Measurements from ENCODE around the gene ARHGEF11. TPM values are rescaled to one million over a fixed set of nuclear protein-coding genes. Genes with fewer than 3 reads are reported as not detected.

Gene ARHGEF11
- total RNA-seq, 1 experiment from 2014 or later, result 45.5 TPM

DNA sequence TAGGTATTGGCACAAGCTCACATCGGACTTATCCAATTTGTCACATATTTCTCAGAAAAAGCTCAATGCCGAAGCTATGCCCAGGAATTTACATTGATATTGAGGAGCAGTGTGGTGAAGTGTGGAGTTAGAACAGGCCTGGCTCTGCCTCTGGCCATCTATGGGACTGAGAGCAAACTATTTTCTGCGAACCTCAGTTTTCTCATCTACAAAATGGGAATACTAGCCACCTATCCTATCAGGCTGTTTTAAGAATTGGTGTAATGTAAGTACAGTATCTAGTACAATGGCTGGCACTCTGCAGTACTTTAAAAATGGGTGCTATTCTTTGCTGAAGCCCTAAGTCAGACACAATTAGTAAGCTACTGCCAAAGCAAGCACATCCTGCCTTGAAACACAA lies 47.2 kb downstream of the ARHGEF11 start:
- peaks cover 35% of the 10 kb centered on the region for H3K4me1 ChIP-seq
- DNase-seq, result no peak
- H3K4me3 ChIP-seq (ENCODE audit: low read depth, low read length), result no peak overlapping the region
- H3K27me3 ChIP-seq (replicated peaks; ENCODE audit: control insufficient read depth, insufficient read depth, low read length), result no peaks in the 10 kb centered on the region
- no peak overlapping the region for H3K4me3 Mint-ChIP-seq (ENCODE audit: unreplicated experiment)
- intact Hi-C loops (cut with micrococcal nuclease; ENCODE audit: unreplicated experiment), result loop anchor here (10.0 kb wide), 1 partner anchor 76 kb away; no protein-coding TSS in a partner anchor
- no TSS peak for BruUV-seq (replicated peaks)
- TF ChIP-seq CTCF (IDR thresholded peaks at IDR 0.05; ENCODE audit: insufficient read depth in 1 of 2, low read depth in 1 of 2, low read length in 1 of 2, severe bottlenecking in 1 of 2, unreplicated experiment in 1 of 2), result no peak
- H3K27ac Mint-ChIP-seq (ENCODE audit: unreplicated experiment), result no peak overlapping the region
- CTCF ChIA-PET, result no interaction called here
- H3K9me3 Mint-ChIP-seq (ENCODE audit: unreplicated experiment), result no peaks in the 10 kb centered on the region
- H3K9me3 ChIP-seq, result no peaks in the 10 kb centered on the region
- peaks cover 44% of the 10 kb centered on the region for H3K4me1 Mint-ChIP-seq (ENCODE audit: low read depth, unreplicated experiment)
- POLR2A ChIA-PET, result no interaction called here
- no peaks in the 10 kb centered on the region for H3K27me3 Mint-ChIP-seq (ENCODE audit: insufficient read depth, unreplicated experiment)
- no peaks in the 10 kb centered on the region for H3K36me3 ChIP-seq (ENCODE audit: control insufficient read depth, insufficient read depth, low read length)
- peaks cover 5% of the 10 kb centered on the region for H3K36me3 Mint-ChIP-seq (ENCODE audit: insufficient read depth, unreplicated experiment)

GRCh38 chr1:156995412-156995811 lies 50.1 kb downstream of the ARHGEF11 start:
- ChIA-PET CTCF (interaction anchor here (1.2 kb wide), 1 partner anchor 47 kb away, joined by 4 read pairs; no protein-coding TSS in a partner anchor), POLR2A (interaction anchor here (0.6 to 1.1 kb wide), 2 partner anchors 32 to 48 kb away, joined by 3 read pairs; no protein-coding TSS in a partner anchor)
- Mint-ChIP-seq H3K4me1 (ENCODE audit: low read depth, unreplicated experiment) (peaks cover 45% of the 10 kb centered on the region), H3K4me3 (ENCODE audit: unreplicated experiment) (no peak overlapping the region), H3K9me3 (ENCODE audit: unreplicated experiment) (no peaks in the 10 kb centered on the region), H3K27ac (ENCODE audit: unreplicated experiment) (peak overlapping the region; percentile 19), H3K27me3 (ENCODE audit: insufficient read depth, unreplicated experiment) (no peaks in the 10 kb centered on the region), H3K36me3 (ENCODE audit: insufficient read depth, unreplicated experiment) (peaks cover 11% of the 10 kb centered on the region)
- no peak for TF ChIP-seq CTCF (IDR thresholded peaks at IDR 0.05; ENCODE audit: insufficient read depth in 1 of 2, low read depth in 1 of 2, low read length in 1 of 2, severe bottlenecking in 1 of 2, unreplicated experiment in 1 of 2)
- no TSS peak for BruUV-seq (replicated peaks)
- H3K36me3 ChIP-seq (ENCODE audit: control insufficient read depth, insufficient read depth, low read length), result no peaks in the 10 kb centered on the region
- no peaks in the 10 kb centered on the region for H3K9me3 ChIP-seq
- no peaks in the 10 kb centered on the region for H3K27me3 ChIP-seq (replicated peaks; ENCODE audit: control insufficient read depth, insufficient read depth, low read length)
- no peak for DNase-seq
- peaks cover 47% of the 10 kb centered on the region for H3K4me1 ChIP-seq
- no peak overlapping the region for H3K4me3 ChIP-seq (ENCODE audit: low read depth, low read length)
- intact Hi-C loops (cut with micrococcal nuclease; ENCODE audit: unreplicated experiment), result loop anchor here (10.0 kb wide), 1 partner anchor 79 kb away; no protein-coding TSS in a partner anchor

- Mint-ChIP-seq H3K27me3 (ENCODE audit: insufficient read depth, unreplicated experiment) (no peaks in the 10 kb centered on the region), H3K27ac (ENCODE audit: unreplicated experiment) (no peak overlapping the region), H3K4me3 (ENCODE audit: unreplicated experiment) (peak overlapping the region; percentile 8), H3K36me3 (ENCODE audit: insufficient read depth, unreplicated experiment) (peaks cover 11% of the 10 kb centered on the region), H3K4me1 (ENCODE audit: low read depth, unreplicated experiment) (peaks cover 45% of the 10 kb centered on the region), H3K9me3 (ENCODE audit: unreplicated experiment) (no peaks in the 10 kb centered on the region)
- intact Hi-C loops (cut with micrococcal nuclease; ENCODE audit: unreplicated experiment), result loop anchor here (10.0 kb wide), 1 partner anchor 81 kb away; no protein-coding TSS in a partner anchor
- Histone ChIP-seq H3K4me1 (peaks cover 47% of the 10 kb centered on the region), H3K9me3 (no peaks in the 10 kb centered on the region), H3K36me3 (ENCODE audit: control insufficient read depth, insufficient read depth, low read length) (no peaks in the 10 kb centered on the region), H3K4me3 (ENCODE audit: low read depth, low read length) (no peak overlapping the region), H3K27me3 (replicated peaks; ENCODE audit: control insufficient read depth, insufficient read depth, low read length) (no peaks in the 10 kb centered on the region)
- DNase-seq, result peak in 1 of 2 experiments; percentile 10
- no TSS peak for BruUV-seq (replicated peaks)
- ChIA-PET POLR2A (no interaction called here), CTCF (interaction anchor here (0.6 to 1.3 kb wide), 4 partner anchors 24 to 80 kb away, joined by 3 to 6 read pairs (median 4); no protein-coding TSS in a partner anchor)
- no peak for TF ChIP-seq CTCF (IDR thresholded peaks at IDR 0.05; ENCODE audit: insufficient read depth in 1 of 2, low read depth in 1 of 2, low read length in 1 of 2, severe bottlenecking in 1 of 2, unreplicated experiment in 1 of 2)
These were observed 51.3 kb downstream of the ARHGEF11 start for GRCh38 chr1:156994277-156994676.

Data from Caco-2 (cell line).